Middle frontal gyrus (tissue), 1 donor: Measurements from ENCODE around the gene GZF1.

ENCODE experiments used
- DNase-seq: peaks from one replicate; pipeline ENCODE4 v3.0.0-alpha.2; 2015; ENCODE audit warnings: low spot score; ENCODE audit errors: extremely low spot score

The GZF1 gene

GRCh38 chr20:23407781-23408464, 45.9 kb downstream of the GZF1 start:
- DNase-seq: no peak

GRCh38 chr20:23408957-23409356, 47.0 kb downstream of the GZF1 start:
- no peak for DNase-seq

- DNase-seq: no peak
Observed at GRCh38 chr20:23409800-23410199, 47.8 kb downstream of the GZF1 start.

GRCh38 chr20:23410916-23411695, 49.1 kb downstream of the GZF1 start:
- DNase-seq: no peak

GRCh38 chr20:23412026-23412425, 50.0 kb downstream of the GZF1 start:
- no peak for DNase-seq

DNA sequence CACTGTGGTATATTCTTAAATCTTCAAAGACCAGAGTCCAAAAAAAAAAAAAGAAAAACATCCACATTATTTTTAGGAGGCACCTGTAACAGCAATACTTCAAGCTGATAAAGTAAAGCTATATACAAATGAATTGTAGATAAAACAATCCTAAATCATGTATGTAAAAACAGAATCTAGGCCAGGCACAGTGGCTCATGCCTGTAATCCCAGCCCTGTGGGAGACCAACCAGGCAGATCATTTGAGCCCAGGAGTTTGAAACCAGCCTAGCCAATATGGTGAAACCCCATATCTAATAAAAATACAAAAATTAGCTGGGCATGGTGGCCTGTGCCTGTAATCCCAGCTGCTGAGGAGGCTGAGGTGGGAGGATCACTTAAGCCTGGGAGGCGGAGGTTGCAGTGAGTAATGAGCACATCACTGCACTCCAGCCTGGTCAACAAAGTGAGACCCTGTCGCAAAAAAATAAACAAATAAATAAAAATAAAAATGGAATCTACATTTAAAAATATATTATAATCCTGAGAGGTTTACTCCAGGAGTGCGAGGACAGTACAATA, 52.0 kb downstream of the GZF1 start:
- no peak for DNase-seq

DNA sequence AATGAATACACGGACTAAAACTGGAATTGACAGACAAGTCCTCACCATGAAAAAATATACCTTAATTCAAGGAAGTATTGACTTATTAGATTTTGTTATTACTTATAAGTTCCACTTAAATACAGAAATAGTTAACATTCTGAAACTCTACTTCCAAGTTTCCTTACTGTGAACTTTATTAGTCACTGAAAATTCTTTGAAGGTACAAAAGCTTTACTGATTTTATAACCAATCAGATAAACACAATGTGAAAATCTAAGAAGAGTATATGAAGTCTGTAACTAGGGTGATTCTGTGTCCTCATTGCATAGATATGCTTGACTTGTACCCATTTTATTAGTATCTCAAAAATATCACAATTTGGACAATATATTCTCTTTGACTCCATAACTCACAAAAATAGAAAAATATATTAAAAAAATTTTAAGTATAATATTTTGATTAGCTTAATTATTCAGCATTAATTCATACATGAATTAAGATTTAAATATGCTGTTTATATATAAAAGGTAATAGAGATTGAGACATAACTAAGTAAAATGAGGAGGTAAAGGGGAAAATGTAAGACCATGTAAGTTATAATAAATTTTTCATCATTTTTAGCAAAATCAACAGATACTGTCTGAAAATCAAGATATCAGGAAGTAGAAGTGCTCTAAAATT, 52.7 kb downstream of the GZF1 start:
- DNase-seq: no peak

GRCh38 chr20:23415555-23415954, 53.6 kb downstream of the GZF1 start:
- DNase-seq: no peak

GRCh38 chr20:23415959-23416583, 54.1 kb downstream of the GZF1 start:
- DNase-seq: no peak

GRCh38 chr20:23417861-23418260, 55.9 kb downstream of the GZF1 start:
- DNase-seq: no peak

DNA sequence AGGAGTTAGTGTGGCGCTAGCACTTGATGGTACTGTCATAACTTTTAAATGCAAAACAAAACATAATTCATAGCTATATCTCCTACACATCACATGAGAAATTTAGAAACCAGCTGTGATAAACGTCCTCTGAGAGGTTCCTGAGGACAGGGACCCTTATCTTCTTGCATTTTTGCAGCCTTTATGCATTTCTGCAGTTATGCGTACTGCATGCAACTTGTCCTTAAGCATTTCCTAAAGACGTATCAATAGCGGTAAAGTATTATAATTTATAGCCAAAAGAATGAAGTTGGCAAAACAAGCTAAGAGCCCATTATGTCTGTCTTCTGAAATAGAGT, 57.6 kb downstream of the GZF1 start:
- no peak for DNase-seq

DNA sequence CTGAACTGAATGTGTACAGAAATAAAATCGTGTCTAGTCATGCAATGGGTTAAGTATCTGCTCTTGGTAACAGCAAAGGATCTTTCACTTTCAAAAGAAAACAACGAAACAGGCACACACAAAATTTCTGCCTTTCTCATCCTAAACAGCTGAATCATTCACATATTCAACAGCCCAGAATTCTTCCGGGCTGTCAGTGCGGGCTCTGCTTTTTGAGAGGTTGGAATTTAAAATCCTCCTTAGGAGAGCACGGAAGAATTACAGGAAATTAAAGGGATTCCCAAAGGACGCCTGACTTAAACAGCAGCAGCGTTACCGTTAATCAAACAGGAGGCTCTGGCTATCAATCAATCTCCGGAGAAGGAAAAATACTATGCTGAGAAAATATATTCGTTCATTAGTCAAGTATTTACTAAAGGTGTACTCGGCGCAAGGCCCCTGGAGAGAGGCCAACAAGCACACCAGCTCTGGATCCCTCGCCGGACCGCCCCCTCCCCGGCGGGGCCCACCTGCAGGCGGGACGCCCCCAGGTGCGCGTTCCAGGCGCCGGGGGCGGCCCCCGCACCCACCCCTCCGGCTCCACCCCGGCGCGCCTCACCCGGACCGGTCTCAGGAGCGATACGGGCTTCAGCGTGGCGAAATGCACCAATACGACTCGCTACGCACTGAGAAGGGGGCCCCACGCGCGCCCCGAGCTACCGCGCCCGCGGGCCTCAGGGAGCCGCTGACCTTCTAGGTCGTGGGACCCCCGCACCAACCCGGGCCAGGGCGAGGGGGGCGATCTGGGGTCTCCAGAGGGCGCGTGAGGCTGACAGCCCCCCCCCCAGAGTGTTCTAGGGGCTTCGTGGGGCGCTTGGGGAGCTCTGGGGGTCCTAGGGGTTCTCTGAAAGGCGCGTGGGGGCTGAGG, 58.3 kb downstream of the GZF1 start:
- no peak for DNase-seq

- peak; percentile 90 for DNase-seq
Observed at GRCh38 chr20:23420943-23421931, 59.3 kb downstream of the GZF1 start, which contains the start of gene NAPB. TSS of gene NAPB (minus strand) at chr20:23421488. CDS start at chr20:23421402, 86 bp downstream.
